Measurements from ENCODE around the gene ZDHHC18. TPM values are rescaled to one million over a fixed set of nuclear protein-coding genes. Genes with fewer than 3 reads are reported as not detected.

Gene ZDHHC18
- total and polyA plus RNA-seq, 2 of the 8 experiments (the other 6 are each of a cell fraction or from before 2014, with no cell fraction given), result 29.7 to 49.8 TPM

- CTCF ChIA-PET (ENCODE audit: partially characterized antibody), result interaction anchor here (0.5 to 22.8 kb wide), 8 partner anchors 23 to 1118 kb away, joined by 3 to 547 read pairs (median 3); partner anchors contain the start of gene GPN2
- Histone ChIP-seq H3K4me1 (replicated peaks in 1 of 4; ENCODE audit: control insufficient read depth in 3 of 4, insufficient read depth in 4 of 4, low read length in 3 of 4) (peaks cover 0 to 10% (median 6%) of the 10 kb centered on the region in 4 experiments; a peak in 6 of 7 replicates), H3K27ac (ENCODE audit: low read depth, low read length) (no peak overlapping the region), H2BK15ac (ENCODE audit: low read length) (no peak overlapping the region), H4K20me1 (replicated peaks in 1 of 2; ENCODE audit: control insufficient read depth in 1 of 2, insufficient read depth in 2 of 2, low read length in 2 of 2) (peaks cover 0 to 5% of the 10 kb centered on the region in 2 experiments), H3K56ac (replicated peaks; ENCODE audit: insufficient read length, low read depth, low read length) (no peak overlapping the region), H3K9ac (replicated peaks in 1 of 4; ENCODE audit: extremely low read depth in 1 of 4, low read depth in 3 of 4, low read length in 3 of 4) (no peak overlapping the region; a peak in 1 of 7 replicates), H3K23ac (ENCODE audit: insufficient read length) (no peak overlapping the region), H4K91ac (replicated peaks; ENCODE audit: insufficient read length, low read length) (no peak overlapping the region), H3K4me2 (ENCODE audit: insufficient read depth in 1 of 2, low read depth in 2 of 2, low read length in 2 of 2) (no peak overlapping the region), H4K8ac (ENCODE audit: extremely low read depth, insufficient read depth, low read length) (no peak overlapping the region), H3K4me3 (ENCODE audit: extremely low read depth in 1 of 4, insufficient read depth in 2 of 4, low read depth in 3 of 4, low read length in 4 of 4) (no peak overlapping the region), H3K14ac (ENCODE audit: insufficient read length) (no peak overlapping the region), H3K27me3 (replicated peaks in 1 of 4; ENCODE audit: control insufficient read depth in 3 of 4, extremely low read depth in 1 of 4, insufficient read depth in 3 of 4, low read length in 3 of 4) (no peaks in the 10 kb centered on the region; a peak in 1 of 7 replicates), H2BK20ac (ENCODE audit: low read length) (no peak overlapping the region), H3K9me3 (ENCODE audit: insufficient read depth in 2 of 2, low read depth in 1 of 2, low read length in 1 of 2) (no peaks in the 10 kb centered on the region), H4K5ac (ENCODE audit: insufficient read length, low read depth, low read length) (no peak overlapping the region), H2BK5ac (ENCODE audit: low read depth, low read length) (no peak overlapping the region; the same call in 1 of the 2 replicates), H3K79me1 (ENCODE audit: low read depth, low read length) (no peaks in the 10 kb centered on the region), H3K18ac (ENCODE audit: extremely low read depth, low read length) (no peak overlapping the region), H3K4ac (replicated peaks; ENCODE audit: insufficient read length, low read depth, low read length) (no peak overlapping the region), H2AFZ (ENCODE audit: low read length) (no peak overlapping the region), H3K36me3 (ENCODE audit: control insufficient read depth in 2 of 4, insufficient read depth in 4 of 4, low read length in 3 of 4) (peaks cover 0 to 10% (median 5%) of the 10 kb centered on the region in 4 experiments; a peak in 5 of 8 replicates), H2BK120ac (replicated peaks; ENCODE audit: low read depth, low read length) (no peak overlapping the region), H3K23me2 (ENCODE audit: low read depth, low read length) (no peaks in the 10 kb centered on the region), H3K79me2 (ENCODE audit: control insufficient read depth in 1 of 2, insufficient read depth in 2 of 2, low read length in 2 of 2) (no peaks in the 10 kb centered on the region), H2BK12ac (ENCODE audit: low read depth, low read length) (no peak overlapping the region), H2AK5ac (ENCODE audit: low read depth, low read length) (no peak overlapping the region)
- DNase-seq (ENCODE audit: low read depth in 1 of 2, low spot score in 2 of 2) (no peak), FAIRE-seq (no peak)
- 82% methylated on average over 11 of the region's 11 CpGs; no CpG with 5 or more reads in 1 of the 2 experiments for WGBS, 2 experiments (ENCODE audit: extremely low coverage in 1 of 2, insufficient coverage in 1 of 2, insufficient read length in 1 of 2, insufficient replicate concordance in 2 of 2, low coverage in 1 of 2, low lambda C conversion rate in 2 of 2, missing lambda C conversion rate in 1 of 2)
- POLR2A ChIA-PET (ENCODE audit: partially characterized antibody), result interaction anchor here (0.7 to 2.2 kb wide), 8 partner anchors 9 to 385 kb away, joined by 3 to 7 read pairs (median 4); partner anchors contain the start of genes GPN2 and HMGN2
- TF ChIP-seq JUN (IDR thresholded peaks at IDR 0.05; ENCODE audit: low read depth, low read length) (no peak), MAFK (IDR thresholded peaks at IDR 0.05; ENCODE audit: low read depth, low read length) (no peak)
Observed at GRCh38 chr1:26856181-26856580, 29.7 kb downstream of the ZDHHC18 start.

All from H1 (cell line).